HG03139 (cell line): ENCODE data around the gene CDC20B.
"Not testable (repeated sequence)": the region's sequence is repeated elsewhere in the genome, so short reads cannot be mapped to it uniquely, and the experiment has no call there.

ENCODE experiments used
- ATAC-seq: cut with Tn5 transposase; IDR thresholded peaks from one replicate; pipeline ENCODE4 v1.9.1; 2021; ENCODE audit not compliant: unreplicated experiment

Gene CDC20B

DNA sequence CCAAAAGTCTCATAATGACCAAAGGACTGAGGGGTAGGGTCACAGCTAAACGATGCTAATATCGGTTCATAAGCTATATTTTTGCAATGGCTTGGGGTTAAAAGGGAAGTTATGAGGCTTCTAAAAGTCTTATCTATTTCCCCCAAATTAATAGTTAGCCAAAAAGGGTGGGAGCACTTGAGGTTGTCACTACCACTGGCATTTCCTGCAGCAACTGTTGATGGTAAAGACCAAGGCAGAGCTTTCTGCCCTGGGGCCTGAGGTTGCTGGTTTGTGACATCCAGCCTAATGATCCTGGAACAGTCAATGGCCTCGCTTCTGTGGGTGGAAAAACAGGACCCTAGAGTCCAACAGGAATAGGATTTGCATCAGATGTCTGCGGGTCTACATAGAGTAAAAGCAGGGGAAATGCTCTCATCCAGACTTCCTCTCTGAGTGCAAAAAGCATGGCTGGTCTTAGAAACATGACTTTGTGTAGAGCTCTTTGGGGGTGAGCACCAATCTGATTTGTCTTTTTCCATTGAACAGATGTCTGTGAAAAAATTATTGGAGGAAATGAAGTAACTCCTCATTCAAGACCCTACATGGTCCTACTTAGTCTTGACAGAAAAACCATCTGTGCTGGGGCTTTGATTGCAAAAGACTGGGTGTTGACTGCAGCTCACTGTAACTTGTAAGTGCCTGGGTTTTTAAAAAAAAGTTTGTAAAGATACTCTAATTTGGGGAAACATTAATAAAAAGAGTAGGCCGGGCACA, 67.9 kb downstream of the CDC20B start:
- no peak for ATAC-seq

DNA sequence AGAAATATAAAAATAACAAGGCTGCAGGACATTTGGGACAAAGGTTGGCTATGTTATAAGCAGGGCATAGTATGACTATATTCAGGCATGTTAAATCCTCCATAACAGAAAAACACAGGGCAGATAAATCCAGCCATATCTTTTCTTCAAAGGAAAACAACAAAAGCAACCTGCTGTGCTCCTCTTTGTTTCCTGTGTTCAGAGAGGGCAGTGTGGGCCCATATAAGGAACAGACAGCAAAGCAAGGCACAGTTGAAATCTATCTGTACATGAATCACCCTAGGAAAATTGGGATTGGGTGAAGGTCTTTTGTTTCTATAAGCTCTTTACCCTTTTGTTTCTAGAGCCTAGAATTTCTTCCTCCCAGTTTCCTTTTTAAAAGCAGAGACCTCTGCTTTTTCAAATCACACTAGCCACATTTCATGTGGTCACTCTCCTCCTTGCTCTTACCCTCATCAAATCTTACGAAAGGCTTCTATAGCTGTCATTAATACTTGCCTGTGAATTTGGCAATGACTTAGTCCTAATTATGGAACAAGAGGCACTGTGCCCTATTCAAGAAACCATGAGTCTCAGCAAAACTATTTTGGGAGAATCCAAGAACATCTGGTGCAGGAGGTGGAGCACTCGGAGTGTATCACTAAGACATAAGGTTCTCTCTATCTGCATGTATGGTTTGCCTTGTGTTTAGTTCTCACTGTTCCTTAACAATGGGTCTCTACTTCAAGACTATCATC, 68.8 kb downstream of the CDC20B start:
- no peak for ATAC-seq

DNA sequence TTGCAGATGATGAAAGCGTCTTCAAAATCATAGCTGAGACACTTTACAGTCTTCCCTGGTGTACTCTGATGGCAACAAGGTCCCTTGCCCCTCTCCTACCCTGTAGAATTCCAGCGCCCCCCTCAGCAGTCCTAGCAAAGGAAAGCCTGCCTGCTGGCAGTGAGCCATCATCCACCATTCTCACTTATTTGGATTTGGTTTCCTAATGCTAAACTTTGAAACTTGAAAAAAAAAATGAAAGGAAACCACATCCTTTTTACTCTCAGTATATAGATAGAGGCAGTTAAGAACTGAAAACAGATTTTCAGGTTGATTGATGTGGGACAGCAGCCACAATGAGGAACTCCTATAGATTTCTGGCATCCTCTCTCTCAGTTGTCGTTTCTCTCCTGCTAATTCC, 70.6 kb downstream of the CDC20B start, which contains the start of gene GZMA:
GZMA (plus strand) TSS at position 299 of the 400 bp plus-strand sequence; CDS start at position 336, 37 bp downstream.
- no peak for ATAC-seq

DNA sequence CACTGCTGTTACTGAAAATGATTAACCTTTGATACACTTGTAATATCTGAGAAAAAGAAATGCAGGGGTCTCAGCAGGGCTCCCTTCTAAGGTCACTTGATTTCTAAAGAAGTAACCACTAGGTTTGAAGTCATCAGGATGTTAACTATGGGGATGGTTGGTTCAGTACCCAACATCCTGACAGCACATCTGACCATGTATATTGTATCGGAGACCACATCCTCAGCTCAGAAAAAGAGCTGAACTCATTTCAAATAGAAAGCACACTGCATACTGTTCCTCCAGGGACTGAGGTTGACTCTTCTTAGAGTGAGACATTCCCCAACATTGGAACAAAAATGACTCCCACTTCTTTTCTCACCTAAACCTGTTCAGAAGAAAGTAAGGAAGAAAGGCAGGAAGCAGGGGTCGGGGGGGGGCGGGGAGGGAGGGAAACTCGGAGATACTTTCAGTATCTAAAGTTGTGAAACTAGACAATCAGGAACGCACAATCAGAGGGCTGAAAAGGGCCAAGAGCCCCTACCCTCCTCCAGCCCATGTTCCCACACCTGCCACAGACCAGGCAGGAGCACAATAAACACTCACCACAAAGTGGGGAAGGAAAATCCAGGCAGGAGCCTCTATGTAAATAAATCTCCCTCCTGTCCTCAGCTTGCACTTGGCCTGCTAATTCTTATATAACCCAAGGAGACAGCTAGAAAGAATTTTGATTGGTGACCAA, 71.3 kb downstream of the CDC20B start:
- peak; percentile 41 for ATAC-seq

DNA sequence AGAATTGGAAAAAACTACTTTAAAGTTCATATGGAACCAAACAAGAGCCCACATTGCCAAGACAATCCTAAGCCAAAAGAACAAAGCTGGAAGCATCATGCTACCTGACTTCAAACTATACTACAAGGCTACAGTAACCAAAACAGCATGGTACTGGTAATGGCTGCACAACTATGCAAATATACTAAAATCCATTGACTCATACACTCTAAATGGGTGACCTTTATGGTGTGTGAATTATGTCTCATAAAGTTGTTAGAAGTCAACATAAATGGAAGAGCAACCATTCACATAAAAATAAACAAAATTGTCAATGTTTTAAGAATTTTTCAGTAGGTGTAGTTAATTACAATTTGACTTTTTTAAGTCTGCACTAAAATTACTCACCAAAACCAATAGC, 71.8 kb downstream of the CDC20B start:
- not testable (repeated sequence) for ATAC-seq

DNA sequence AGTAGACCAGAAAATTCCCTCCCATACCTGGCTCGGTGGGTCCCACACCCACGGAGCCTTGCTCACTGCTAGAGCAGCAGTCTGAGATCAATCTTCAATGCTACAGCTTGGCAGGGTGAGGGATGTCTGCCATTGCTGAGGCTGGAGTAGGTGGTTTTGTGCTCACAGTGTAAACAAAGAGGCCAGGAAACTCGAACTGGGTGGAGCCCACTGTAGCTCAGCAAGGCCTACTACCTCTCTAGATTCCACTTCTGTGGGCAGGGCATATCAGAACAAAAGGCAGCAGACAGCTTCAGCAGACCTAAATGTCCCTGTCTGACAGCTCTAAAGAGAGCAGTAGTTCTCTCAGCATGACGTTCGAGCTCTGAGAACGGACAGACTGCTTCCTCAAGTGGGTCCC, 76.1 kb downstream of the CDC20B start:
- ATAC-seq = no peak

DNA sequence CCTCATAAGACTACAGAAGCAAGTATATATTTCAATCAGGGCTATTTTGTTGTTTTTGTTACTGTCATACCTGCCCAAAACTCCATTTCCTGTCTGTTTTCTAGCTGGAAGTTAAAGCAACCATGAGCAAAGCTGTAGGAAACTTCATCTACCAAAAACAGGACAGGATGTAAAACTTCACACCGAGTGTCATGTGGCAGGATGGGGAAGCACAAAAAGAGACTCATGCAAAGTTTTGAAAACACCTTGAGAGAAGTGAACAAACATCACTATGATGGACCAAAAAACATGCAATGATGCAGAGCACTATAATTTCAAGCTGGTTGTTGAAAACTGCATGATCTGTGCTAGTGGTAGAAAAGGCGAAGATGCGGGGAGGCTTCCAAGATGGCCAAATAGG, 76.8 kb downstream of the CDC20B start:
- no peak for ATAC-seq

DNA sequence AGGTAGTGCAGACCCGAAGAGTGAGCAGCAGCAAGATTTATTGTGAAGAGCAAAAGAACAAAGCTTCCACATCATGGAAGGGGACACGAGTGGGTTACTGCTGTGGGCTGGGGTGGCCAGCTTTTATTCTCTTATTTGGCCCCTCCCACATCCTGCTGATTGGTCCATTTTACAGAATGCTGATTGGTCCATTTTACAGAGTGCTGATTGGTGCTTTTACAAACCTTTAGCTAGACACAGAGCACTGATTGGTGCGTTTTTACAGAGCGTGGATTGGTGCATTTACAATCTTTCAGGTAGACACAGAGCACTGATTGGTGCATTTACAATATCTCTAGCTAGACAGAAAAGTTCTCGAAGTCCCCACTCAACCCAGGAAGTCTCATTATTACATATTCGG, 82.0 kb downstream of the CDC20B start:
- ATAC-seq = not testable (repeated sequence)

DNA sequence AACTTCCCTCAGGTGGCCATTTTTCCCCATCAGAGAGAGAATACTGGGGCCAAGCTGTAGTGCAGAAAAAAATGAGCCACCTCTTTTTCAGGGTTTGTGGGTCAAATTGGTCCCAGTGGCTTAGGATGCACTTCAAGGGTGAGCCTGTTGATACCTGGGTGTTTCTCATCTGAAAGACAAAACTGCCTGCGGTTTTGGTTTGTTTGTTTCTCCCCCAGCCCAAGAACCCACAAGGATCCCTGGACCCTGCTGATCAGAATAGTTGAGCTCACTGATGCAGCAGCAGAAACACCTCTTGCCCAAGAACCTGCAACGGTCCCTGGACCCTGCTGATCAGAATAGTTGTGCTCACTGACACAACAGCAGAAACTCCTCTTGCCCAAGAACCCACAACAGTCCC, 83.7 kb downstream of the CDC20B start:
- not testable (repeated sequence) for ATAC-seq

DNA sequence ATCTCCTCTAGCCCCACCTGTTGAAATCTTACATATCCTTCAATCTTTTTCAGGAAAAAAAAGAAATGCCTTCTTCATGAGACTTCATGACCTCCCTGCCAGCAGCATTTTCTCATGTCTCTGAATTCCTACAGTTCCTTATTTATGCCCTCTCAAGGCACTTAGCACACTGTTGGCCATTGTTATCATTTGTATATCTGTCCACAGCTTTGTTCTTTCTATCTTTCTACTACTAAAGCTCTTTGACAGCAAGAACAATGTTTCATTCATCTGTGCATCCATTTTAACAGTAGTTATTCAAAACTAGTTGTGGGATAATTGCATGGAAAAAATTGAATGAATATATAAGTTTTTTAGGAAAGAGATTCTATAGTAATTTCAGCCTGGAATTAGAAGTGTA, 91.4 kb downstream of the CDC20B start:
- ATAC-seq = no peak

DNA sequence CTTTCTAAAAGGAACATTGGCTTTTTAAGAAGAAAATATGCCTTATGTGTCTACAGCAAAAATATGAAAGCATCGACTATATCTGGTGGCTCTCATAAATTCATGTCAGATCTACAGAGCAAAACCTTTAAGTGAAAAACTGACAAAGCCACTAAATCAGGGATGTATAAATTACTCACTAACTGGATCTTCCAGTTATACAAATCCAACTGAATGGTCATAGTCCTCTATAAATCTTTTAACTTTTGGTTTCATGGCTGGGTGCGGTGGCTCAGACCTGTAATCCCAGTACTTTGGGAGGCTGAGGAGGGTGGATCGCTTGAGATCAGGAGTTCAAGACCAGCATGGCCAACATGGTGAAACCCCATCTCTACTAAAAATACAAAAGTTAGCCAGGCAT, 99.8 kb downstream of the CDC20B start:
- no peak for ATAC-seq

DNA sequence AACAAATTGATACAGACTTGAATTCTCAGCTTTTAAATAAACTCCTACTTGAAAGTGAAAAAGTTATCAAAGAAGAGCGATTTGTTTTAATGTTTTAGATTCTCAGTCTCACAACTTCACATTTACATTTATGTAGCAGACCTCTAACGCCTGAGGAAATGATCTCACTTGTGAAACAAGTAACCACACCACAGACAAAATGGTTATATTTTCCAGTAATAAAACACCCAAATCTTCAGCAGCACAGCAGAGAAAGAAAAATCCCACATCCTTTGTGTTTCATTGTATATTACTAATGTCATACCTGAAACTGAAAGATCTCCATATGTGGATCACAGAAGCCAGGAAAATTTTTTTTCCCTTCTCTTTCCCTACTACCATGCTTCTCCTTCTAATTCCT, 100.3 kb downstream of the CDC20B start:
- ATAC-seq = no peak

DNA sequence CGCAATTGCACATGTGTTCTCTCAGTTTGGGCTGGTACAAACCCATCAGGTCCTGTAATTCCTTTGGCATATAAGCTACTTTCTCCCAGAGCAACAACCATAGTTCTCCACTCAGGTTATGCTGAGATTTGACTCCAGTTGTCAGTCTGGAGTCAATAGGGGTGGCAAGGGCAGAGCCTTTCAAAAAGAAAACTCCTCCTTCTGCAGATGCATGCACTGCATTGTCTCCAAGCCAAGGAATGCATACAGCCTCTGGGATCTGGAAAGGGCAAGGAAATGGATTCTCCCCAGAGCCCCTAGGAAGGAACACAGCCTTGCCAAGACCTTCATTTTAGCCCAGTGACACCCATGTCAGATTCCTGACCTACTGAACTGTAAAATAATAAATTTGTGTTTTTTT, 101.6 kb downstream of the CDC20B start:
- no peak for ATAC-seq

DNA sequence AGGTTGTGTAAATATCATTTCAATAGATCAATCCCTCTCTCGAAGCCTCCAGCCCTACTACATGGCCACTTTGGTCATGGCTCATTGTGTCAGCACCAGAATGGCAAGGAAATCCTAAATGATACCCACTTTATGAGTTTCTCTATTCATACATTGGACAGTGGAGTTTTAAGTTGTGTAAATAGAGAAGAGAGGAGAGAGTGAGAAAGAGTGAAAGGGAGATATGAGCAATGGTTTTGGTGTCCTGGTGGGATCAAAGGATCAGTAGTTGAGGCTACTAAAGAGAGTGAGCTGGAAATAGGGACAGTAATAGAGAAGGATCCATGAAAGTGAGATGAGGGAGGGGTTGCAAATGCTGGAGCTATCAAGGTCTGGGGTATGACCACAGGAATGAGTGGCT, 102.0 kb downstream of the CDC20B start:
- ATAC-seq = no peak

DNA sequence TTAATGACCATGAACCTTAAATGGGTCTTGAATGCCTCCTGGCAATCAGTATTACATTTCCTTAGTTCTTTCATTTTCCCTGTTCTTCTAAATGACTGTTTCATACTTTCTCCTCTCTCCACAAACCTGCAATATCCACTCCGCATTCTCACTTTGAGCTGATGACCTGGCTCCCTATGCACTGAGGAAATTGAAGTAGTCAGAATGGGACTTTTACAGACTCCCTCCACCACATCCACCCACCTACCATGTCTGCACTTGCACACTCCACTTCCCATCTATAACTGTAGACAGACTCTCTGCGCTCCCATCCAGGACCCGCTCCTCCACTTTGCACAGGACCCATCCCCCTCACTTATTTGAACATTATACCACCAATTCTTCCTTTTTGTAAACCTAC, 106.7 kb downstream of the CDC20B start:
- no peak for ATAC-seq

DNA sequence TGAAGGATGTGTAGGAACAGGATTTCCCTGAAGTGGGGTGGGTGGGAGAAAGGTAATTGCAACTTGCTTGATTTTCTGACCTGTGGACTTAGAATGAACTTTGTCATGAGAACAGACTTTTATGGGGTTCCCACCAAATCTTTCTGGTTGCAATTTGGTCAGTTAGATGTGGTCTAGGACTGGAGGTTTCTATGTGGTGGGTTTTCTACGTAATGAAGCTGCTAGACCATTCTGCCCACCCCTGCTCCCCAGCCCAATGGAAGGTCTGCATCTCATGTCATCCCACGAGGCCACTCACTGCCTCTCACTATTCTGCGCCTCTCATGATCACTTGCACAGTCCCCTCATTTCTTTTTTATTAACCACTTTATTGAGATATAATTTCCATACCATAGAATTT, 108.5 kb downstream of the CDC20B start:
- ATAC-seq = no peak

DNA sequence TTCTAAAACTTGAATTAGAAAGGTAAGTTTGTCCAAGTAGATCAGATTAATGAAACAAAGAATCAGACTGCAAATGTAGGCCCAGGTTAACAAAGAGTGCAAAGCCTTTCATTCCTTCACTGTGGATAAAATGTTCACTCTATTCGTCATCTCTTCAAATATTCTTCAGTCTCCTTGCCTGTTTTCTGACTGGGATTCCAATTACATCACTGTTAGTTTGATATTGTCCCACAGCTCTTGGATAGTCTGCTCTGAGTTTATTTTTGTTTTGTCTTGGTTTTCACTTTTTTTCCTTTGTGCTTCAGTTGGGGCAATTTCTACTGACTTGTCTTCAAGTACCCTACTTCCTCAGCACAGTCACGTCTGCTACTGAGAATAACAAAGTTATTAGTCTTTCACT, 109.1 kb downstream of the CDC20B start:
- ATAC-seq = no peak

DNA sequence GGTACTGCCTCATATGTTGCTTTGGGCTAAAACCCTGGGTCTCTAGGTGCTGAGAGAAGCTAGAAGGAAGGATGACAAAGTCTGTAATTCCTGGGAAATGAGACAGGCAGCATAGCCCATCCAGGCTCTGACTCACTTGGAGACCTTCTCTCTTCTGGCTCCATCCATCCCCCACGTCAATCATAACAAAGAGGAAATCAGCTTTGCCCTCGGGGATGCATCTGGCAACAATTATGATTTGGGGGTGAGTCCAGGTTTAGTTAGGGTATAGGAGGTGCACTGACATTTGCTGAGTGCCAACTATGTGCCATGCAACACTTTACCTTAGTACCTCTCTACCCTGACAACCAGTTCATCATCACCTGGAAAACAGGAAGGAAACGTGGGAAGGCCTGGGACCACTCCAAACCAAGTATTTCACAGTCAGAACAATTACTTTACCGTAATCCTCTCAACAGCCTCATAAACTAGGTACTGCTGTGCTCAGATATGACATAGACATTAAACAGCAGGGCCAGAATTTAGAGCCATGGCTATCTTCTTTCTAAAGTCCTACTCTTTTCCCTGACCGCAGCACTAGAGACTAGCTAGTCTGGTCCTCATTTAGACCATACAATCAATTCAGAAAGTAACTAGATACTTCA, 109.6 kb downstream of the CDC20B start:
- ATAC-seq = no peak
